Bone marrow (tissue), 2 donors: ENCODE results near the gene RAB3A.
"Not testable (repeated sequence)": the region's sequence is repeated elsewhere in the genome, so short reads cannot be mapped to it uniquely, and the experiment has no call there.

Source experiments
- DNase-seq, 2 donors: peaks; one replicate each; lab custom pipeline; 2025; lab: John Stamatoyannopoulos, UW

Gene RAB3A

DNA sequence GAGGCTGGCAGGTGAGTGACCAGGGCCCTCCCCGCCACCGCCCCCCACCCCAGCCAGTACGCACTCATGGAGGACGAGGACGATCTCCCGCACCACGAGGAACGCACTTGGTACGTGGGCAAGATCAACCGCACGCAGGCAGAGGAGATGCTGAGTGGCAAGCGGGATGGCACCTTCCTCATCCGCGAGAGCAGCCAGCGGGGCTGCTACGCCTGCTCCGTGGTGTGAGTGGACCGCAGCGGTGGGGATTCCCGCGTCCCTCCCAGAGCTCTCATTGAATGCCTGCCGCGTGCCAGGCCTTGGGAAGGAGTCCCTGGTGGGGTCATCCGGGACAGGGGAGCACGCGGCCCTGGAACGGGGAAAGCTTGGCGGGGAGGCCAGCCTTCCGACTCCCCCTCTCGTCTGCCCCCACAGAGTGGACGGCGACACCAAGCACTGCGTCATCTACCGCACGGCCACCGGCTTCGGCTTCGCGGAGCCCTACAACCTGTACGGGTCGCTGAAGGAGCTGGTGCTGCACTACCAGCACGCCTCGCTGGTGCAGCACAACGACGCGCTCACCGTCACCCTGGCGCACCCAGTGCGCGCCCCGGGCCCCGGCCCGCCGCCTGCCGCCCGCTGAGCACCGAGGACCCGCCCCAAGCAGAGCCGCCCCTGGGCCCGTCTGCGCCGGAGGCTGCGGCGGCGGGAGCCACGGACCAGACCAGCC lies 35.0 kb downstream of the RAB3A start:
- DNase-seq: no peak

GRCh38 chr19:18167975-18168645 lies 35.7 kb downstream of the RAB3A start:
- peak; percentile 19 to 30 for DNase-seq

DNA sequence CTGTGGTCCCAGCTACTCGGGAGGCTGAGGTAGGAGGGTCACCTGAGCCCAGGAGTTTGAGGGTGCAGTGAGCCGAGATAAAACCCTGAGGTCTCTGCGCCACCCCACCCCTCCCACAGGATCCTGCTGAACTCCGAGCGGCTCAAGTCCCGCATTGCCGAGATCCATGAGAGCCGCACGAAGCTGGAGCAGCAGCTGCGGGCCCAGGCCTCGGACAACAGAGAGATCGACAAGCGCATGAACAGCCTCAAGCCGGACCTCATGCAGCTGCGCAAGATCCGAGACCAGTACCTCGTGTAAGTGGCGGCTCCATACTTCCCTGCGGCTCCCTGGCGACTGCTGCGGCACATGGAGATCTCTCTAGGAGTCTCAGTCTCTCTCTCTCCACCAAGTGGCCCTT lies 36.8 kb downstream of the RAB3A start:
- no peak for DNase-seq

DNA sequence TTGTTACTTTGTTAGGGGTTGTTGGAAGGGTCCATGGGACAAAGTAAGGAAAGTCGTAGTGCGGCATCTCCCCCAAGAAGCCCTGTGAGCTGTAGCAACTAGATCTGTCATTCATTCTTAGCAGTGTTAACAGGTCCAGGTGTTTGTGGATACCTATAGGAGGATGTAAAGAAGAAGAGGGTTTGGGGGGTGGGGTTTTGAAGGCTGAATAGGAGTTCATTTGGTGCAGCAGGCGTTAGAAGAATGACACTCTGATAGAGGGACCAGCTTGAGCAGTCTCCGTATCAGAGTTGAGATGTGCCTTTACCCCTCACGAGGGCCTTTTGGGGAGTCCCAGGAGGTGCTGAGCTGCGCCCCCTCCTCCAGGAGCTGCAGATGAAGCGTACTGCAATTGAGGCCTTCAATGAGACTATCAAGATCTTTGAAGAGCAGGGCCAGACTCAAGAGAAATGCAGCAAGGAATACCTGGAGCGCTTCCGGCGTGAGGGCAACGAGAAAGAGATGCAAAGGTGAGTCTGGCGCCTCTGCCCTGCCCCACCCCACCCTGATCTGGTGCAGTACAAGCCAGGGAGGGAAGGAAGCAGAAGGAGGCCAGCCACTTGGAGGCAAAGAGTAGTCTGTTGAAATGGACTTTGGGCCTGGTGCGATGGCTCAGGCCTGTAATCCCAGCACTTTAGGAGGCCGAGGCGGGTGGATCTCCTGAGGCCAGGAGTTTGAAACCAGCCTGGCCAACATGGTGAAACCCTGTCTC lies 37.9 kb downstream of the RAB3A start:
- DNase-seq: no peak

- no peak for DNase-seq
These were observed 39.8 kb downstream of the RAB3A start for GRCh38 chr19:18164072-18164471.

- DNase-seq: no peak
These were observed 42.2 kb downstream of the RAB3A start for GRCh38 chr19:18161636-18162002.

- DNase-seq: peak in 1 of 2 donors; percentile 53
These were observed 42.7 kb downstream of the RAB3A start for GRCh38 chr19:18160971-18161635.

- no peak for DNase-seq
These were observed 43.3 kb downstream of the RAB3A start for GRCh38 chr19:18160493-18160970.

- no peak for DNase-seq
These were observed 44.0 kb downstream of the RAB3A start for GRCh38 chr19:18159810-18160209.

- not testable (repeated sequence) for DNase-seq
These were observed 44.7 kb downstream of the RAB3A start for GRCh38 chr19:18159059-18159616.

DNA sequence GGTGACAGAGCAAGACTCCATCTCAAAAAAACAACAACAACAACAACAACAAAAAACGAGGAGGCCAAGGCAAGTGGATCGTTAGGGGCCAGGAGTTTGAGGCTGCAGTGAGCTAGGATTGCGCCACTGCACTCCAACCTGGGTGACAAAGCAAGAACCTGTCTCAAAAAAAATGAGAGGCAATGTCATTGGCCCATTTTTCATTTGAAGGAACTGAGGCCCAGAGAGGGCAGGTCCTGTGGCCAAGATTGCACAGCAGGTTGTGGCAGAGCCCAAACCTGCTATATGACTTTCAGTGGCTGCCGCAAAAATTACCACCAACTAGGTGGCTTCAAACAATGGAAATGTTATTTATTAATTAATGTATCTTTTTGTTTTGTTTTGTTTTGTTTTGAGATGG lies 45.4 kb downstream of the RAB3A start:
- DNase-seq: no peak

GRCh38 chr19:18157465-18158063 lies 46.3 kb downstream of the RAB3A start:
- DNase-seq: no peak

- no peak for DNase-seq
These were observed 46.9 kb downstream of the RAB3A start for GRCh38 chr19:18156841-18157464.

DNA sequence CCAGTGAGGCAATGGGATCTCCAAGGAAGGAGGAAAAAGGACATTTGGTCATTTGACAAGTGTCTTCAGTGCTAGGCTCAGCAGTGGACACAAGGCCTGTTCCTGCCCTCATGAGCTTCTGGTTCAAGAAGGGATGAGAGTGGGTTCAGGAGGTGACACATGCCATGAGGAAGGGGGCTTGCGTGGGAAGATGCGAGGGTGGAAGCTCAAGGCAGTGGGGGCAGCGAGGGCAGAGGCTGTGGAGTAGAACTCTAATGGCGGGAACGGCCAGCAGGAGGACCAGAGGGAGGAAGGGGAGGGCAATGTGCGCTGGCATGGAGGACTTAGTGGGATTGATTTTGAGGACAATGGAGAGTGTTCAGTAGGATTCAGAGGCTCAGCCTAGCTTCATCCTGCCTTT lies 47.6 kb downstream of the RAB3A start:
- DNase-seq: no peak

DNA sequence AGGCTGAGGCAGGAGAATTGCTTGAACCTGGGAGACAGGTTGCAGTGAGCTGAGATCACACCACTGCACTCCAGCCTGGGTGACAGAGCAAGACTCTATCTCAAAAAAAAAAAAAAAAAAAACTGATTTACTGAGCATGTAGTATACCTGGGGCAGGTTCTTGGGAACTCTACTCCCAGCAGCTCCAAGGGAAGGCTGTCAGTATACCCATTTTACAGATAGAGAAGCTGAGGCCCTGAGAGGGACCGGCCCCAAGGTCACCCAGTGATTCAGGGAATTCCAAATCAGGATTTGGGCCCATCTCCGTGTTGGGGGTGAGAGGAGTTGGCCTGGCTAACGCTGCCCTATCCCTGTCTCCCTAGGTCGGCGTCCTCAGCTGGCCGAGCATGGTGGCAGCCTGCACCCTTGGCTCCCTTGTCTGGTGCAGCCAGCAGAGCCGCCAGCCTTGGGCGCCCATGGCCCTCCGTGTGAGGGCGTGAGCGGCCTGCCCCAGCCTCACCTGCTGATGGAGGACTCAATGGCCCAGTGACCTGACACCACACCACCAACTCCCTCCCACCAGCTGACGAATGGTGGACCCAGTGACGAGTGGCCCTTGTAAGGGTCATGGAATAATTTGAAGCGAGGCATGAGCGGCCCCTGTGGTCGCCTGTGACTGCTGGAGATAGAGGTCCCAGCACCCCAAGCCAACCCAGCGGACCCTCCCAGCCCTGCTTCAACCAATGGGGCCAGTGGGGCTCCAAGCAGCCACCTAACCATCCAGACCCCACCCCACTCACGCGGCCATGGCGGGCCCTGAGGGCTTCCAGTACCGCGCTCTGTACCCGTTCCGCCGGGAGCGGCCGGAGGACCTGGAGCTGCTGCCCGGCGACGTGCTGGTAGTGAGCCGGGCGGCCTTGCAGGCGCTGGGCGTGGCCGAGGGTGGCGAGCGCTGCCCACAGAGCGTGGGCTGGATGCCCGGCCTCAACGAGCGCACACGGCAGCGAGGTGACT lies 48.5 kb downstream of the RAB3A start:
- DNase-seq: no peak

GRCh38 chr19:18153556-18154134 lies 50.2 kb downstream of the RAB3A start:
- DNase-seq: no peak

DNA sequence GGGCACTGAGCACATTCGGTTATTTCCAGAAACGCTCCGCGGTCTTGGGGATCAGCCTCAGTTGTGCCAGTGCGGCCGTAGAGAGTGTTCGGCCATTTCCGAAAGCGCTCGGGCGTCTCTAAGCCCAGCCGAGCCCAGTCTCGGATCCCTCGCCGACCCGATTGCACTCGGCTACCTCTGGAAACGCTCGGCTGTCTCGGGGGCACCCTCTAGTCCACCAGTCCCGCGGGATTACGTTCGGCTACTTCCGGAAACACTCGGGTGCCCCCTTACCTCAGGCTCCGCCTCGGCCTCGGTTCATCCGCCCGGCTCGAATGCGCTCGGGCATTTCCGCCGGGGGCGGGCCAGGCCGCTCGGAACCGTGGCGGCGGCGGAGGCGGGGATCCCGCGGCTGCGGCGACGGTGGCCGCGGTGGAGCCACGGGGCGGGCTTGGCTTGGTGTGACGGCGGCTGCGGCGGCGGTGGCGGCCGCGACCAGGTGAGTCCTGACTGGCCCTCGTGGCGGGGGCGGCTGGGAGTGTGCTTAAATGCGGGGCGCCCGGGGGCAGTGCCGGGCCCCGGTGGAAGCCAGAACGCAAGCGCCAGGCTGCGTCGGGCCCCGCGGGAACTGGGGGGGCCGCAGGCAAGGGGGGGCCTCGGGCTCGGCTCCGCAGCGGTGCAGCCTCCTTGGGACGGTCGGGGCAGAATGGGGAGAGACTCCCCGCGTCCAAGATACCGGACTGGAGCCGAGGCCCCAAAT lies 50.9 kb downstream of the RAB3A start, which contains the start of gene PIK3R2:
Gene PIK3R2 (plus strand): TSS at position 347 of the 739 bp plus-strand sequence. CDS start 2,717 bp downstream, outside the sequence.
- DNase-seq: peak; percentile 95 to 96

- peak; percentile 95 to 99 for DNase-seq
These were observed 51.4 kb downstream of the RAB3A start for GRCh38 chr19:18152442-18152816.
